DND-41 (cell line): ENCODE results near the gene DDX4.
"Not testable (repeated sequence)": the region's sequence is repeated elsewhere in the genome, so short reads cannot be mapped to it uniquely, and the experiment has no call there.

Experiments
- CTCF ChIP-seq: IDR thresholded peaks from 2 replicates; pipeline ENCODE4 v1.5.1; 2012; ENCODE audit warnings: borderline replicate concordance, low read length, moderate library complexity, mild to moderate bottlenecking; ENCODE audit not compliant: poor library complexity, severe bottlenecking; ENCODE audit errors: extremely low read depth
- EZH2 ChIP-seq: IDR thresholded peaks from 3 replicates; pipeline ENCODE4 v1.6.1; 2012; ENCODE audit warnings: borderline replicate concordance, low read depth, mild to moderate bottlenecking, moderate library complexity, low read length, inconsistent platforms; ENCODE audit not compliant: severe bottlenecking

- not testable (repeated sequence) for TF ChIP-seq EZH2, CTCF
These were observed 71.0 kb downstream of the DDX4 start for GRCh38 chr5:55808814-55809213.
